LNCAP (cell line): ENCODE data around the gene ENDOD1.

ENCODE experiments used
- TF ChIP-seq, protein P1 (sequence below): fragments of 450-650 bp; IDR thresholded peaks from 2 replicates; pipeline ENCODE4 v1.5.1; 2017; ENCODE audit warnings: mild to moderate bottlenecking

The ENDOD1 gene

DNA sequence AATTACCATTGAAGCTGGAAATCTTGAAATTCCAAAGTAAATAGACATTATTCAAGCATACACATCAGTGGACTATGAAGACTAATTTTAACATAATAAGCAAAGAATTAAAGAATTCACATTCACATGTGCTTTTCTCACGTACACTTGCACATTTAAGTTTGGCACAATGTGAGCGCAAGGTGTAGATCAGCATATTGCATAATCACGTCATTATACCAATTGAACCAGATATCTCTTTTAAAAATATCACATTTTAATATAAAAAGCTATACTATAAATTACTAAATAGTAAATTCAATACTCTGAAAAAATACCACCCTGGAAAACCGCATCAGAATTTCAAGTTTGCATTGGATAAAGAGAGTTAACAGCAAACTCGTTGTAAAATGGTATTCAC, 80.6 kb downstream of the ENDOD1 start:
- TF ChIP-seq, protein P1, sequence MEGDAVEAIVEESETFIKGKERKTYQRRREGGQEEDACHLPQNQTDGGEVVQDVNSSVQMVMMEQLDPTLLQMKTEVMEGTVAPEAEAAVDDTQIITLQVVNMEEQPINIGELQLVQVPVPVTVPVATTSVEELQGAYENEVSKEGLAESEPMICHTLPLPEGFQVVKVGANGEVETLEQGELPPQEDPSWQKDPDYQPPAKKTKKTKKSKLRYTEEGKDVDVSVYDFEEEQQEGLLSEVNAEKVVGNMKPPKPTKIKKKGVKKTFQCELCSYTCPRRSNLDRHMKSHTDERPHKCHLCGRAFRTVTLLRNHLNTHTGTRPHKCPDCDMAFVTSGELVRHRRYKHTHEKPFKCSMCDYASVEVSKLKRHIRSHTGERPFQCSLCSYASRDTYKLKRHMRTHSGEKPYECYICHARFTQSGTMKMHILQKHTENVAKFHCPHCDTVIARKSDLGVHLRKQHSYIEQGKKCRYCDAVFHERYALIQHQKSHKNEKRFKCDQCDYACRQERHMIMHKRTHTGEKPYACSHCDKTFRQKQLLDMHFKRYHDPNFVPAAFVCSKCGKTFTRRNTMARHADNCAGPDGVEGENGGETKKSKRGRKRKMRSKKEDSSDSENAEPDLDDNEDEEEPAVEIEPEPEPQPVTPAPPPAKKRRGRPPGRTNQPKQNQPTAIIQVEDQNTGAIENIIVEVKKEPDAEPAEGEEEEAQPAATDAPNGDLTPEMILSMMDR = no peak

DNA sequence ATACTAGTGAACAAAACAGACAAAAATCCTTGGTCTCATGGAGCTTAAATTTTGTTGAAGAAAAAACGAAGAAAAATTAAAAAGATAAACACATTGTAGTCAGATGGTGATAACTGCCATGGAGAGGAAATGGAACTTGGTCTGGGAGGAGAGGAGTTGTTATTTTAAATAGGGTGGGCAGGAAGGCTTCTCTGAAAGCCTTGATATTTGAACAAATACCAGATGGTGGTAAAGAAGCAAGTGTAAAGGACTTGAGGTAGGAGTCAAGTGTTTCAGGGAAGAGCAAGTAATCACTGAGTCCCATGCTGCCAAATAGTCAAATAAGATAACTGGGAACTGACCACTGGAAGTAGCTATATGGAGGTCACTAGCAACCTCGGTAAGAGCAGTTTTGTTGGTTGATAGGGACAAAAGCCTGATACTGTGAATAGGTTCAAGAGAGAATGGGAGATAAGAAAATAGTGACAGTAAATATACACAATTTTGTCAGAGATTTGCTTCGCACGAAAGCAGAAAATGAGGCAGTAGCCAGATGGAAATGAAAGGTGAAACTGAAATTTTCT, 86.3 kb downstream of the ENDOD1 start:
- TF ChIP-seq, protein P1 = no peak
